ENCODE data around the gene ADD2. TPM values are rescaled to one million over a fixed set of nuclear protein-coding genes. Genes with fewer than 3 reads are reported as not detected.

ADD2 gene
- total RNA-seq, 1 experiment from 2014 or later, result 0.23 TPM

DNA sequence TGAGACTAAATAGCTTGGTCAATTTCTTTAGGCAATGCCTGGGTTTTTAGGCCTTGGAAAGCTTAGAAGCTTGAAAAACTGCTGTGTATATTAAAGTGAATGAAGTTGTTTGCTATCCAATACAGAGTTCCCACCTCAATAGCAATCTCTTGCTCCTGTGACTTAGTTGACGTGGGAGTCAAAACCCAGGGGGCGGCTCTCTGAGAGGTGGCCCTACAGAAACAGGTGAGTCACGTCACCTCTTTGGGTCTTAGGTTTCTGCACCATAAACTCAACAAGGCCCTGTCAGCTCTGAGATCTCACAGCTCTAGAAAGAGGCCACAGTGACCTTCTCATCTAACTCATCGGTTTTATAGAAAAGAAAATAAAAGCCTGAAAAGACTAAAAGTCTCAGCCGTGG lies 79.6 kb downstream of the ADD2 start:
- ChIA-PET POLR2A (no interaction called here), CTCF (no interaction called here)
- peaks cover 28% of the 10 kb centered on the region for H3K27me3 Mint-ChIP-seq (ENCODE audit: insufficient read depth, unreplicated experiment)
- DNase-seq (ENCODE audit: unreplicated experiment), result no peak
- H3K36me3 Mint-ChIP-seq (ENCODE audit: insufficient read depth, unreplicated experiment), result no peaks in the 10 kb centered on the region
- H3K27ac Mint-ChIP-seq (ENCODE audit: low read depth, unreplicated experiment), result no peak overlapping the region
- no peaks in the 10 kb centered on the region for H3K9me3 Mint-ChIP-seq (ENCODE audit: unreplicated experiment)
- BruUV-seq (replicated peaks), result no TSS peak
- TF ChIP-seq, protein P1, sequence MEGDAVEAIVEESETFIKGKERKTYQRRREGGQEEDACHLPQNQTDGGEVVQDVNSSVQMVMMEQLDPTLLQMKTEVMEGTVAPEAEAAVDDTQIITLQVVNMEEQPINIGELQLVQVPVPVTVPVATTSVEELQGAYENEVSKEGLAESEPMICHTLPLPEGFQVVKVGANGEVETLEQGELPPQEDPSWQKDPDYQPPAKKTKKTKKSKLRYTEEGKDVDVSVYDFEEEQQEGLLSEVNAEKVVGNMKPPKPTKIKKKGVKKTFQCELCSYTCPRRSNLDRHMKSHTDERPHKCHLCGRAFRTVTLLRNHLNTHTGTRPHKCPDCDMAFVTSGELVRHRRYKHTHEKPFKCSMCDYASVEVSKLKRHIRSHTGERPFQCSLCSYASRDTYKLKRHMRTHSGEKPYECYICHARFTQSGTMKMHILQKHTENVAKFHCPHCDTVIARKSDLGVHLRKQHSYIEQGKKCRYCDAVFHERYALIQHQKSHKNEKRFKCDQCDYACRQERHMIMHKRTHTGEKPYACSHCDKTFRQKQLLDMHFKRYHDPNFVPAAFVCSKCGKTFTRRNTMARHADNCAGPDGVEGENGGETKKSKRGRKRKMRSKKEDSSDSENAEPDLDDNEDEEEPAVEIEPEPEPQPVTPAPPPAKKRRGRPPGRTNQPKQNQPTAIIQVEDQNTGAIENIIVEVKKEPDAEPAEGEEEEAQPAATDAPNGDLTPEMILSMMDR (IDR thresholded peaks at IDR 0.05; ENCODE audit: unreplicated experiment), result no peak
- intact Hi-C loops (cut with micrococcal nuclease), result no loop called here
- H3K4me1 Mint-ChIP-seq (ENCODE audit: insufficient read depth, unreplicated experiment), result peaks cover 11% of the 10 kb centered on the region
- no peak overlapping the region for H3K4me3 Mint-ChIP-seq (ENCODE audit: unreplicated experiment)

DNA sequence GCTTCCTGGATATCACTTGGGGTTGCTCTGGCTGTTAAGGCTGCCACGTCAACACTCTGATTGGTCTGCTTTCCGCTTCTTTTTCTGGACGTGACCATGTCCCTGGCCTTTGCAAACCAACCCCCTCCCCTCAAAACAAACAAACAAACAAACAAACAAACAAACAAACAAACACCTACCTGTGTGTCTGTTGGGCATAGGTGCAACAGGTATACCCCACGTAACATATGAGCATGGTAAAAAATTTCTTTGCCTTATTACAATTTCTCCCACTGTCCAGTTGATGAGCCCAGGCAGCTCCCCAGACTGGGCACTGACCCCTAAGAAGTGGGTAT lies 80.6 kb downstream of the ADD2 start:
- Mint-ChIP-seq H3K27me3 (ENCODE audit: insufficient read depth, unreplicated experiment) (peaks cover 28% of the 10 kb centered on the region), H3K4me1 (ENCODE audit: insufficient read depth, unreplicated experiment) (peaks cover 11% of the 10 kb centered on the region), H3K4me3 (ENCODE audit: unreplicated experiment) (no peak overlapping the region), H3K27ac (ENCODE audit: low read depth, unreplicated experiment) (no peak overlapping the region), H3K36me3 (ENCODE audit: insufficient read depth, unreplicated experiment) (no peaks in the 10 kb centered on the region), H3K9me3 (ENCODE audit: unreplicated experiment) (no peaks in the 10 kb centered on the region)
- DNase-seq (ENCODE audit: unreplicated experiment), result no peak
- TF ChIP-seq, protein P1 (IDR thresholded peaks at IDR 0.05; ENCODE audit: unreplicated experiment), result no peak
- intact Hi-C loops (cut with micrococcal nuclease), result loop anchor here (1.0 kb wide), 1 partner anchor 98 kb away; no protein-coding TSS in a partner anchor
- POLR2A ChIA-PET, result no interaction called here
- CTCF ChIA-PET, result interaction anchor here (0.5 to 1.0 kb wide), 3 partner anchors 13 to 315 kb away, joined by 3 read pairs; no protein-coding TSS in a partner anchor
- no TSS peak for BruUV-seq (replicated peaks)

DNA sequence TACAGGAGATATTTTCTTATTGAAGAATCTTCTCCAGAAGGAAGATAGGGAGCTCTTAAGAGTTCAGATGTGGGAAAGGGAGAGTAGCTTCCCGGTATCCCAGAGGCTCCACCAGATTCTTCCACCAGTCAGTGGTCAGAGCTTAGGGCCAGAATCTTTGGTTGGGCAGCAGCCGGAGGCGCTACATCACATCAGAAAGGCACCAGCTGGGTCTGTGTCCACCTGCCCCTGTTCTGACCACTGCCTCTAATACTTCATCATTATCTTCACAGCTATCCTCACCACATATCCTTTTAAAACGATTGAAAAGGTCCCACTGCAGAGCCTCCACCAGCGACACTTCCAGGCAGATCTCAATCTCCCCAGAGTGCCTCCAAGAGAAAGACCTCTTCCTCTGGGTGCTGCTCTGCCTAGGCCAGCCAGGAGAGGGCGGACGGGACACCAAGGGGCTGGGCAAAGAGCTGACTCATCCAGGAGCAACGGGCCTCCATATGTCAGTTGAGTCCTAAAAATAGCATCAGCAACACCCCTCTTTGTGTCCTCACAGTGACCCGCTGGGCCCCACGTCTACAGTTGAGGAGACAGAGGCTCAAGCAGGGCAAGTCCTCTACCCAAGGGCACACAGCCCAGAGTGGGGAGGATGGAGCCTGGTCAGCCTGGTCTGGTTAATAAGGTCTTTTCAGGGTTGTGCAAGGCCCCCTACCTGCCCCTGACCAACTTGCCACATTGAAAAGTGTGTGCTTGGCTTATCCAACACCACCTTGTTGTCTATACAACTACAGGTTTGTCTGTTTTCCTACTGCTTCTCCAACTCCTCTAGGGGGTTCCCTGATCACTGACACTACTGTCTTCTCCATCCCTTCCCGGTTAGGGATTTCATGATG lies 81.2 kb downstream of the ADD2 start:
- peaks cover 11% of the 10 kb centered on the region for H3K4me1 Mint-ChIP-seq (ENCODE audit: insufficient read depth, unreplicated experiment)
- peak; percentile 81 for DNase-seq (ENCODE audit: unreplicated experiment)
- no peak overlapping the region for H3K27ac Mint-ChIP-seq (ENCODE audit: low read depth, unreplicated experiment)
- no TSS peak for BruUV-seq (replicated peaks)
- POLR2A ChIA-PET, result interaction anchor here (1.0 kb wide), 1 partner anchor 13 kb away, joined by 3 read pairs; no protein-coding TSS in a partner anchor
- intact Hi-C loops (cut with micrococcal nuclease), result loop anchor here (1.0 kb wide), 1 partner anchor 98 kb away; no protein-coding TSS in a partner anchor
- no peaks in the 10 kb centered on the region for H3K36me3 Mint-ChIP-seq (ENCODE audit: insufficient read depth, unreplicated experiment)
- TF ChIP-seq, protein P1 (IDR thresholded peaks at IDR 0.05; ENCODE audit: unreplicated experiment), result peak; percentile 41
- H3K4me3 Mint-ChIP-seq (ENCODE audit: unreplicated experiment), result no peak overlapping the region
- H3K27me3 Mint-ChIP-seq (ENCODE audit: insufficient read depth, unreplicated experiment), result peaks cover 28% of the 10 kb centered on the region
- no peaks in the 10 kb centered on the region for H3K9me3 Mint-ChIP-seq (ENCODE audit: unreplicated experiment)
- CTCF ChIA-PET, result interaction anchor here (0.5 to 1.5 kb wide), 14 partner anchors 12 to 1800 kb away, joined by 3 to 5 read pairs (median 3); no protein-coding TSS in a partner anchor

- H3K4me1 Mint-ChIP-seq (ENCODE audit: insufficient read depth, unreplicated experiment), result peaks cover 11% of the 10 kb centered on the region
- CTCF ChIA-PET, result interaction anchor here (0.8 to 1.5 kb wide), 7 partner anchors 13 to 382 kb away, joined by 3 to 5 read pairs (median 3); no protein-coding TSS in a partner anchor
- no peaks in the 10 kb centered on the region for H3K36me3 Mint-ChIP-seq (ENCODE audit: insufficient read depth, unreplicated experiment)
Measured at GRCh38 chr2:70685771-70686171, 82.2 kb downstream of the ADD2 start.

More at GRCh38 chr2:70685771-70686171, 82.2 kb downstream of the ADD2 start:
- H3K27ac Mint-ChIP-seq (ENCODE audit: low read depth, unreplicated experiment), result no peak overlapping the region
- POLR2A ChIA-PET, result interaction anchor here (1.0 kb wide), 1 partner anchor 14 kb away, joined by 3 read pairs; no protein-coding TSS in a partner anchor
- H3K27me3 Mint-ChIP-seq (ENCODE audit: insufficient read depth, unreplicated experiment), result peaks cover 28% of the 10 kb centered on the region
- no peaks in the 10 kb centered on the region for H3K9me3 Mint-ChIP-seq (ENCODE audit: unreplicated experiment)
- TF ChIP-seq, protein P1 (IDR thresholded peaks at IDR 0.05; ENCODE audit: unreplicated experiment), result no peak
- no peak overlapping the region for H3K4me3 Mint-ChIP-seq (ENCODE audit: unreplicated experiment)
- no peak for DNase-seq (ENCODE audit: unreplicated experiment)
- intact Hi-C loops (cut with micrococcal nuclease), result no loop called here
- no TSS peak for BruUV-seq (replicated peaks)
